AG08395 (cell line): Measurements from ENCODE around the gene EDC4.

Source experiments
- DNase-seq: peaks from one replicate; pipeline ENCODE4 v3.0.0; 2012; ENCODE audit warnings: mixed read lengths, low spot score

EDC4 gene

GRCh38 chr16:67878232-67878631, 5.4 kb downstream of the EDC4 start:
- no peak for DNase-seq

GRCh38 chr16:67878846-67879245, 6.0 kb downstream of the EDC4 start:
- no peak for DNase-seq

GRCh38 chr16:67879462-67879861, 6.6 kb downstream of the EDC4 start:
- no peak for DNase-seq

DNA sequence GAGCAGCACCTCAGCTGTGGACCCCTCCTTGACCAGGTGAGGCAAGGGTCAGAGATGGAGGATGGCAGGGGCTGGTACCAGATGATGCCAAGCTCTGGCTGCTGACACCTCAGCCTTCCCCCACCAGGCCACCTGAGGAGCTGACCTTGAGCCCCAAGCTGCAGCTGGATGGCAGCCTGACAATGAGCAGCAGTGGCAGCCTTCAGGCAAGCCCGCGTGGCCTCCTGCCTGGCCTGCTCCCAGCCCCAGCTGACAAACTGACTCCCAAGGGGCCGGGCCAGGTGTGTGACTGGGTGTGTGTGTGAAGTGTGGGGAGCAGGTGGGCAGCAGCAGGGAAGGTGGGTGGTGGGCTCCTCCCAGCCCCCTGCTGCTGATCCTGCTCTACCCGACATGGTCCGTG, 7.1 kb downstream of the EDC4 start:
- DNase-seq = no peak

DNA sequence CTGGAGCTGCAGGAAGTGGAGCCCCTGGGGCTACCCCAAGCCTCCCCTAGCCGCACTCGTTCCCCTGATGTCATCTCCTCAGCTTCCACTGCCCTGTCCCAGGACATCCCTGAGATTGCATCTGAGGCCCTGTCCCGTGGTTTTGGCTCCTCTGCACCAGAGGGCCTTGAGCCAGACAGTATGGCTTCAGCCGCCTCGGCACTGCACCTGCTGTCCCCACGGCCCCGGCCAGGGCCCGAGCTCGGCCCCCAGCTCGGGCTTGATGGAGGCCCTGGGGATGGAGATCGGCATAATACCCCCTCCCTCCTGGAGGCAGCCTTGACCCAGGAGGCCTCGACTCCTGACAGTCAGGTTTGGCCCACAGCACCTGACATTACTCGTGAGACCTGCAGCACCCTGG, 7.7 kb downstream of the EDC4 start:
- no peak for DNase-seq

DNA sequence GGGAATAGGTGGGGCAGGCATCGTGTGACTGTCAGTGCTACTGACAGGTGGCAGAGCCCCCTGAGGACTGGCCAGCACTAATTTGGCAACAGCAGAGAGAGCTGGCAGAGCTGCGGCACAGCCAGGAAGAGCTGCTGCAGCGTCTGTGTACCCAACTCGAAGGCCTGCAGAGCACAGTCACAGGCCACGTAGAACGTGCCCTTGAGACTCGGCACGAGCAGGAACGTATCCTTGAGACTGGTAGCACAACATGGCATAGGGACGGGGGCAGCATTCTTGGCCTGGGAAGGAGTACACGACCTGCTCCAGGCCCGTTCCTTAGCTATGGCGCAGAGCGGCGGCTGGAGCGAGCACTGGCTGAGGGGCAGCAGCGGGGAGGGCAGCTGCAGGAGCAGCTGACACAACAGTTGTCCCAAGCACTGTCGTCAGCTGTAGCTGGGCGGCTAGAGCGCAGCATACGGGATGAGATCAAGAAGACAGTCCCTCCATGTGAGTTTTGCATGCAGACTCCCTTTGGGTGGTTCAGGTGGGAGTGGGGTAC, 8.8 kb downstream of the EDC4 start:
- no peak for DNase-seq

- no peak for DNase-seq
These were observed 9.7 kb downstream of the EDC4 start for GRCh38 chr16:67882374-67883145.

- DNase-seq = no peak
These were observed 10.5 kb downstream of the EDC4 start for GRCh38 chr16:67883146-67883871.

DNA sequence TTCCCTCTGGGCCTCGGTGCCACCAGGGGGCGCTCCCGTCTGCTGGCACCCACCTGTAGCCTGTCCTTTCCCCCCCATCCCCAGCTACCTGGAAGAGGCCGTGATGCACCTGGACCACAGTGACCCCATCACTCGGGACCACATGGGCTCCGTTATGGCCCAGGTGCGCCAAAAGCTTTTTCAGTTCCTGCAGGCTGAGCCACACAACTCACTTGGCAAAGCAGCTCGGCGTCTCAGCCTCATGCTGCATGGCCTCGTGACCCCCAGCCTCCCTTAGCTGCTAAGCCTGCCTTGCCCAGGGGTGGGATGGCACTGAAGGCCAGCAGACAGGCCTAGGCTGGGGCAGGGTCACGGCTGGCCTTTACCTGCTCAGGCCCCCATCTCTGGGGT, 11.0 kb downstream of the EDC4 start:
- DNase-seq = peak; percentile 70

DNA sequence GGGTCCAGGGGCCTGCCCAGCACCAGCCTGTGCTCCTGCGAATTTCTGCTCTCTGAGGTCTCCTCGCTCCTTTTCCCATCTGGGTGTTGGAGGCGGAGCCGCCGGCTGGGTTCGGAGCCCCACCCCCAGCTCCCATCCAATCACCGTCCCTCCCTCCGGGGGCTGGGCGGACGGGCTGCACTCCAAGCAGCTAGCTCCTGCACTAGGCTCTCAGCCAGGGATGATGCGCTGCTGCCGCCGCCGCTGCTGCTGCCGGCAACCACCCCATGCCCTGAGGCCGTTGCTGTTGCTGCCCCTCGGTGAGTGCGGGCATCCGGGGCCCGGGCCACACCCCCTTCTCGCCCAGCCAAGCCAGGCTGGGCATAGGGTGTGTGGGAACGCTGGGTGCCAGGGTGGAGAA, 11.8 kb downstream of the EDC4 start, which contains the start of gene NRN1L:
Gene NRN1L, plus strand, starts transcription at position 202 of the 400 bp plus-strand sequence. Its CDS starts 19 bp downstream, at position 221.
- peak; percentile 99 for DNase-seq

- DNase-seq = no peak
These were observed 12.7 kb downstream of the EDC4 start for GRCh38 chr16:67885545-67885944.

- DNase-seq = no peak
These were observed 13.1 kb downstream of the EDC4 start for GRCh38 chr16:67885976-67886375.

GRCh38 chr16:67886387-67886786, 13.5 kb downstream of the EDC4 start:
- no peak for DNase-seq

GRCh38 chr16:67888331-67888730, 15.5 kb downstream of the EDC4 start:
- no peak for DNase-seq

- DNase-seq = no peak
These were observed 19.5 kb downstream of the EDC4 start for GRCh38 chr16:67892375-67892774.

- DNase-seq = peak; percentile 100
These were observed 20.3 kb downstream of the EDC4 start, which contains the start of gene PSKH1 for GRCh38 chr16:67892899-67893742. Gene PSKH1 (plus strand): TSS chr16:67893254. CDS start chr16:67908750, 15,496 bp downstream.

- DNase-seq = peak; percentile 27
These were observed 21.0 kb downstream of the EDC4 start for GRCh38 chr16:67893743-67894399.

GRCh38 chr16:67897231-67897630, 24.4 kb downstream of the EDC4 start:
- DNase-seq = peak; percentile 19

DNA sequence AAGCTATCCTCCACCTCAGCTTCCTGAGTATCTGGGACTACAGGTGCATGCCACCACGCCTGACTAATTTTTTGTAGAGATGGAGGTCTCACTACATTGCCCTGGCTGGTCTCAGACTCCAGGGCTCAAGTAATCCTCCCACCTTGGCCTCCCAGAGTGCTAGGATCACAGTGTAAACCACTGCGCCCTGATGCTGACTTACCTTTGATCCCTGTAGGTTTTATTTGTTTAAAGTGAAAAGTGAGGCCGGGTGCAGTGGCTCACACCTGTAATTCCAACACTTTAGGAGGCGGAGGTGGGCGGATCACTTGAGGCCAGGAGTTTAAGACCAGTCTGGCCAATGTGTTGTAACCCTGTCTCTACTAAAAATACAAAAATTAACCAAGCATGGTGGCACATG, 28.9 kb downstream of the EDC4 start:
- DNase-seq = no peak

GRCh38 chr16:67902831-67903230, 30.0 kb downstream of the EDC4 start:
- no peak for DNase-seq

- DNase-seq = no peak
These were observed 34.7 kb downstream of the EDC4 start for GRCh38 chr16:67907397-67908180.
